ENCODE data around the gene MZB1. TPM values are rescaled to one million over a fixed set of nuclear protein-coding genes. Genes with fewer than 3 reads are reported as not detected.

The MZB1 gene
- total and polyA plus RNA-seq, 2 donors (not counting 1 experiment from before 2014, with no cell fraction given), result 0.17 TPM; not detected in 1

GRCh38 chr5:139435676-139436075 lies 46.0 kb upstream of the MZB1 start:
- Histone ChIP-seq H4K20me1 (ENCODE audit: control insufficient read depth, extremely low read depth, insufficient read depth, low read length) (no peaks in the 10 kb centered on the region), H3K4me2 (ENCODE audit: extremely low read depth, insufficient read depth, low read length) (no peak overlapping the region), H3K4me1 (ENCODE audit: control insufficient read depth, extremely low read depth, insufficient read depth, low read length) (peaks cover 4% of the 10 kb centered on the region), H3K4me3 (replicated peaks in 1 of 4; ENCODE audit: control extremely low read depth in 1 of 4, insufficient read depth in 1 of 4, low read depth in 3 of 4, low read length in 4 of 4) (no peak overlapping the region), H3K36me3 (ENCODE audit: control insufficient read depth, insufficient read depth, low read length) (peaks cover 1% of the 10 kb centered on the region), H2AFZ (ENCODE audit: low read length) (no peak overlapping the region), H3K79me2 (ENCODE audit: control insufficient read depth, insufficient read depth, low read length) (no peaks in the 10 kb centered on the region), H3K9ac (ENCODE audit: insufficient read depth, low read length) (no peak overlapping the region), H3K9me3 (ENCODE audit: control insufficient read depth, insufficient read depth, low read depth, low read length) (no peaks in the 10 kb centered on the region), H3K27me3 (ENCODE audit: control insufficient read depth, insufficient read depth, low read length) (no peaks in the 10 kb centered on the region), H3K27ac (ENCODE audit: insufficient read depth, low read length) (no peak overlapping the region)
- no peak for DNase-seq (ENCODE audit: low read depth in 2 of 2)
- TF ChIP-seq CTCF (conservative IDR thresholded peaks at IDR 0.05 in 1 of 2, IDR thresholded peaks at IDR 0.05 in 1 of 2; ENCODE audit: low read depth in 1 of 2, low read length in 2 of 2) (no peak), EZH2 (IDR thresholded peaks at IDR 0.05; ENCODE audit: low read length, missing control alignments) (no peak)

GRCh38 chr5:139431706-139432105 lies 42.0 kb upstream of the MZB1 start:
- H3K79me2 ChIP-seq (ENCODE audit: control insufficient read depth, insufficient read depth, low read length), result no peaks in the 10 kb centered on the region
- H3K36me3 ChIP-seq (ENCODE audit: control insufficient read depth, insufficient read depth, low read length), result peaks cover 1% of the 10 kb centered on the region
- H3K27ac ChIP-seq (ENCODE audit: insufficient read depth, low read length), result no peak overlapping the region
- no peaks in the 10 kb centered on the region for H3K27me3 ChIP-seq (ENCODE audit: control insufficient read depth, insufficient read depth, low read length)
- no peaks in the 10 kb centered on the region for H3K9me3 ChIP-seq (ENCODE audit: control insufficient read depth, insufficient read depth, low read depth, low read length)
- no peak overlapping the region for H3K9ac ChIP-seq (ENCODE audit: insufficient read depth, low read length)
- no peak for TF ChIP-seq EZH2 (IDR thresholded peaks at IDR 0.05; ENCODE audit: low read length, missing control alignments)
- no peak for TF ChIP-seq CTCF (conservative IDR thresholded peaks at IDR 0.05 in 1 of 2, IDR thresholded peaks at IDR 0.05 in 1 of 2; ENCODE audit: low read depth in 1 of 2, low read length in 2 of 2)
- DNase-seq (ENCODE audit: low read depth in 2 of 2), result no peak
- H3K4me2 ChIP-seq (ENCODE audit: extremely low read depth, insufficient read depth, low read length), result no peak overlapping the region
- H2AFZ ChIP-seq (ENCODE audit: low read length), result no peak overlapping the region
- H3K4me3 ChIP-seq (replicated peaks in 1 of 4; ENCODE audit: control extremely low read depth in 1 of 4, insufficient read depth in 1 of 4, low read depth in 3 of 4, low read length in 4 of 4), result no peak overlapping the region
- H3K4me1 ChIP-seq (ENCODE audit: control insufficient read depth, extremely low read depth, insufficient read depth, low read length), result peaks cover under 1% of the 10 kb centered on the region
- H4K20me1 ChIP-seq (ENCODE audit: control insufficient read depth, extremely low read depth, insufficient read depth, low read length), result no peaks in the 10 kb centered on the region

GRCh38 chr5:139430015-139430414 lies 40.3 kb upstream of the MZB1 start:
- no peak overlapping the region for H3K4me3 ChIP-seq (replicated peaks in 1 of 4; ENCODE audit: control extremely low read depth in 1 of 4, insufficient read depth in 1 of 4, low read depth in 3 of 4, low read length in 4 of 4)
- no peak for DNase-seq (ENCODE audit: low read depth in 2 of 2)
- H3K4me2 ChIP-seq (ENCODE audit: extremely low read depth, insufficient read depth, low read length), result no peak overlapping the region
- H3K79me2 ChIP-seq (ENCODE audit: control insufficient read depth, insufficient read depth, low read length), result no peaks in the 10 kb centered on the region
- peaks cover 1% of the 10 kb centered on the region for H3K36me3 ChIP-seq (ENCODE audit: control insufficient read depth, insufficient read depth, low read length)
- peaks cover 7% of the 10 kb centered on the region for H3K4me1 ChIP-seq (ENCODE audit: control insufficient read depth, extremely low read depth, insufficient read depth, low read length)
- H3K9me3 ChIP-seq (ENCODE audit: control insufficient read depth, insufficient read depth, low read depth, low read length), result no peaks in the 10 kb centered on the region
- no peak overlapping the region for H3K27ac ChIP-seq (ENCODE audit: insufficient read depth, low read length)
- H3K9ac ChIP-seq (ENCODE audit: insufficient read depth, low read length), result no peak overlapping the region
- TF ChIP-seq CTCF (conservative IDR thresholded peaks at IDR 0.05 in 1 of 2, IDR thresholded peaks at IDR 0.05 in 1 of 2; ENCODE audit: low read depth in 1 of 2, low read length in 2 of 2), result no peak
- no peak for TF ChIP-seq EZH2 (IDR thresholded peaks at IDR 0.05; ENCODE audit: low read length, missing control alignments)
- H3K27me3 ChIP-seq (ENCODE audit: control insufficient read depth, insufficient read depth, low read length), result no peaks in the 10 kb centered on the region
- no peaks in the 10 kb centered on the region for H4K20me1 ChIP-seq (ENCODE audit: control insufficient read depth, extremely low read depth, insufficient read depth, low read length)
- no peak overlapping the region for H2AFZ ChIP-seq (ENCODE audit: low read length)

Measured in fibroblast of lung (primary cell).